ENCODE results near the gene CDH26.

DNA sequence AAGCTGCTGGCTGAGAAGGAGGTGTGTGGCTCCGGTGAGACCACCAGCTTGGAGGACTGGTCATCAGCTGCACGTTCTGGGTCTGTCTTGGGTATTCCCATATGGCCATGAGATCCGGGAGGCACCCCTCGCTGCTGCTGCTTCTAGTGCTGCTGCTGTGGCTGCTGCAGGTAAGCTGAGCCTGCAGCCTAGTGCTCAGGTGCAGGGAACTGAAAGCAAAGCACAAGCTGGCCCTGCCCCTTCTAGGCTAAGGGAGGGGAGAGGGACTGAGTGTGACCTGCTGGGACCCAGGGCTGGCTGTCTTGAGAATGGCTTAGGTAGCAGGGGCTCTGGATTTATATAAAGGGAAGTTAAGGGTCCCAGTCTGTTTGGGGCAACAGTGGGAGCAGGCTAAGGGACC is 403 bp downstream of the CDH26 start:
- TF ChIP-seq POLR2A (IDR thresholded peaks at IDR 0.05; ENCODE audit: insufficient read depth in 1 of 2, low read depth in 2 of 2, low read length in 2 of 2) (no peak), ARID2 (CRISPR knock-in tag; IDR thresholded peaks at IDR 0.05; ENCODE audit: borderline replicate concordance) (no peak), SALL1 (CRISPR knock-in tag; IDR thresholded peaks at IDR 0.05) (no peak), SMC3 (IDR thresholded peaks at IDR 0.05; ENCODE audit: low read length) (no peak), HDAC1 (CRISPR knock-in tag; IDR thresholded peaks at IDR 0.05) (no peak), POLR2AphosphoS5 (IDR thresholded peaks at IDR 0.05; ENCODE audit: low read depth, low read length) (no peak)
- TF ChIP-seq, protein P1, sequence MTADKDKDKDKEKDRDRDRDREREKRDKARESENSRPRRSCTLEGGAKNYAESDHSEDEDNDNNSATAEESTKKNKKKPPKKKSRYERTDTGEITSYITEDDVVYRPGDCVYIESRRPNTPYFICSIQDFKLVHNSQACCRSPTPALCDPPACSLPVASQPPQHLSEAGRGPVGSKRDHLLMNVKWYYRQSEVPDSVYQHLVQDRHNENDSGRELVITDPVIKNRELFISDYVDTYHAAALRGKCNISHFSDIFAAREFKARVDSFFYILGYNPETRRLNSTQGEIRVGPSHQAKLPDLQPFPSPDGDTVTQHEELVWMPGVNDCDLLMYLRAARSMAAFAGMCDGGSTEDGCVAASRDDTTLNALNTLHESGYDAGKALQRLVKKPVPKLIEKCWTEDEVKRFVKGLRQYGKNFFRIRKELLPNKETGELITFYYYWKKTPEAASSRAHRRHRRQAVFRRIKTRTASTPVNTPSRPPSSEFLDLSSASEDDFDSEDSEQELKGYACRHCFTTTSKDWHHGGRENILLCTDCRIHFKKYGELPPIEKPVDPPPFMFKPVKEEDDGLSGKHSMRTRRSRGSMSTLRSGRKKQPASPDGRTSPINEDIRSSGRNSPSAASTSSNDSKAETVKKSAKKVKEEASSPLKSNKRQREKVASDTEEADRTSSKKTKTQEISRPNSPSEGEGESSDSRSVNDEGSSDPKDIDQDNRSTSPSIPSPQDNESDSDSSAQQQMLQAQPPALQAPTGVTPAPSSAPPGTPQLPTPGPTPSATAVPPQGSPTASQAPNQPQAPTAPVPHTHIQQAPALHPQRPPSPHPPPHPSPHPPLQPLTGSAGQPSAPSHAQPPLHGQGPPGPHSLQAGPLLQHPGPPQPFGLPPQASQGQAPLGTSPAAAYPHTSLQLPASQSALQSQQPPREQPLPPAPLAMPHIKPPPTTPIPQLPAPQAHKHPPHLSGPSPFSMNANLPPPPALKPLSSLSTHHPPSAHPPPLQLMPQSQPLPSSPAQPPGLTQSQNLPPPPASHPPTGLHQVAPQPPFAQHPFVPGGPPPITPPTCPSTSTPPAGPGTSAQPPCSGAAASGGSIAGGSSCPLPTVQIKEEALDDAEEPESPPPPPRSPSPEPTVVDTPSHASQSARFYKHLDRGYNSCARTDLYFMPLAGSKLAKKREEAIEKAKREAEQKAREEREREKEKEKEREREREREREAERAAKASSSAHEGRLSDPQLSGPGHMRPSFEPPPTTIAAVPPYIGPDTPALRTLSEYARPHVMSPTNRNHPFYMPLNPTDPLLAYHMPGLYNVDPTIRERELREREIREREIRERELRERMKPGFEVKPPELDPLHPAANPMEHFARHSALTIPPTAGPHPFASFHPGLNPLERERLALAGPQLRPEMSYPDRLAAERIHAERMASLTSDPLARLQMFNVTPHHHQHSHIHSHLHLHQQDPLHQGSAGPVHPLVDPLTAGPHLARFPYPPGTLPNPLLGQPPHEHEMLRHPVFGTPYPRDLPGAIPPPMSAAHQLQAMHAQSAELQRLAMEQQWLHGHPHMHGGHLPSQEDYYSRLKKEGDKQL (CRISPR knock-in tag; IDR thresholded peaks at IDR 0.05; ENCODE audit: low read depth), result no peak
- TF ChIP-seq, protein P2, sequence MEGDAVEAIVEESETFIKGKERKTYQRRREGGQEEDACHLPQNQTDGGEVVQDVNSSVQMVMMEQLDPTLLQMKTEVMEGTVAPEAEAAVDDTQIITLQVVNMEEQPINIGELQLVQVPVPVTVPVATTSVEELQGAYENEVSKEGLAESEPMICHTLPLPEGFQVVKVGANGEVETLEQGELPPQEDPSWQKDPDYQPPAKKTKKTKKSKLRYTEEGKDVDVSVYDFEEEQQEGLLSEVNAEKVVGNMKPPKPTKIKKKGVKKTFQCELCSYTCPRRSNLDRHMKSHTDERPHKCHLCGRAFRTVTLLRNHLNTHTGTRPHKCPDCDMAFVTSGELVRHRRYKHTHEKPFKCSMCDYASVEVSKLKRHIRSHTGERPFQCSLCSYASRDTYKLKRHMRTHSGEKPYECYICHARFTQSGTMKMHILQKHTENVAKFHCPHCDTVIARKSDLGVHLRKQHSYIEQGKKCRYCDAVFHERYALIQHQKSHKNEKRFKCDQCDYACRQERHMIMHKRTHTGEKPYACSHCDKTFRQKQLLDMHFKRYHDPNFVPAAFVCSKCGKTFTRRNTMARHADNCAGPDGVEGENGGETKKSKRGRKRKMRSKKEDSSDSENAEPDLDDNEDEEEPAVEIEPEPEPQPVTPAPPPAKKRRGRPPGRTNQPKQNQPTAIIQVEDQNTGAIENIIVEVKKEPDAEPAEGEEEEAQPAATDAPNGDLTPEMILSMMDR (CRISPR knock-in tag; IDR thresholded peaks at IDR 0.05), result no peak

Data from HepG2 (cell line).